Measurements from ENCODE around the gene WDFY4.

GRCh38 chr10:48648172-48648942 is 36.3 kb upstream of the WDFY4 start:
- TF ChIP-seq EZH2 (IDR thresholded peaks at IDR 0.05), result no peak
- no peak for TF ChIP-seq CTCF (IDR thresholded peaks at IDR 0.05)
